ENCODE measurements around the gene METTL1. TPM values are rescaled to one million over a fixed set of nuclear protein-coding genes. Genes with fewer than 3 reads are reported as not detected.
"Not testable (repeated sequence)": the region's sequence is repeated elsewhere in the genome, so short reads cannot be mapped to it uniquely, and the experiment has no call there.

The METTL1 gene
- total RNA-seq, 1 experiment from 2014 or later: 17.9 TPM

DNA sequence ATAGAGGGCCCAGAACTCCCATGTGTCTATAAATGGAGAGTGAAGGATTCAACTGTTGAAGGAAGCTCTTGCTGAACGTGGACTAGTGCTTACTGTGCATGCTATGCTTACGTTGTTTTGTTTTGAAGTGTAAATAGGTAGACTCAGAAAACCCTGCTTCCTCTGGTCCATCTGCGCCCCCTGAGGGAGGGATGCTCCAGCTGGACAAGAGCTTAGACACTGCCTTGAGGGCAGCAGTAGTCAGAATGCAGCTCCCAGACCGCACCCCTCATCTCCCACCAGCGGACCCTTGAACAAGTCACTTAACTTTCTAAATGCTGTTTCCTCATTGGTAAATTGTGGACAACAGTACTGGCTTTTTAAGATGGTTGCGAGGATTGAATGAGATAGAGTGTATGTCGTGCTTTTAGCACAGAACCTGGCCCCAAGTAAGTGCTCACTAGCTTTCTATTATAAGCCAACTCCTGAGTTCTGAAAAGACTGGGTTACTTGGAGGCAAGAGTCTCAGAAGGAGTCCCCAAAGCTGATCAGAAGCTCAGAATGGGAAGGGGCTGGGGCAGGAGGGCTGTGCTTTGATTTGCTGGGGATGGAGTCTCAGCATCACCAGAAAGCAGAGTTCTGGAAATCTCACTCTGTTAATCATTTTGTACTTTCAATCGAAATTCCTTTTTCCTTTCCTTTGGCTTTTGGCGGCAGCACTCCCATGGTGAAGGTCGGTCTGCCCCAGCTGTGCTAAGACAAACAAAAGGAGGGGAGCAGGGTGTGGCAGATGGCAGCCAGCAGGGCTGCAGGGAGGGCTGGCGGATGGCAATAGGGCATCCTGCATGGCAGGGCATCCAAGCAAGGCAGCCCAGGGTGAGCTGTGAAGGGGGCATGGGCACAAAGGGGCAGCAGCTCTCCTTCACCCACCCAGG is 48.9 kb downstream of the METTL1 start:
- intact Hi-C loops (cut with micrococcal nuclease; ENCODE audit: unreplicated experiment): loop anchor here (10.0 kb wide), 1 partner anchor 128 kb away; the partner anchor contains the start of gene PIP4K2C
- BruUV-seq (replicated peaks): no TSS peak

DNA sequence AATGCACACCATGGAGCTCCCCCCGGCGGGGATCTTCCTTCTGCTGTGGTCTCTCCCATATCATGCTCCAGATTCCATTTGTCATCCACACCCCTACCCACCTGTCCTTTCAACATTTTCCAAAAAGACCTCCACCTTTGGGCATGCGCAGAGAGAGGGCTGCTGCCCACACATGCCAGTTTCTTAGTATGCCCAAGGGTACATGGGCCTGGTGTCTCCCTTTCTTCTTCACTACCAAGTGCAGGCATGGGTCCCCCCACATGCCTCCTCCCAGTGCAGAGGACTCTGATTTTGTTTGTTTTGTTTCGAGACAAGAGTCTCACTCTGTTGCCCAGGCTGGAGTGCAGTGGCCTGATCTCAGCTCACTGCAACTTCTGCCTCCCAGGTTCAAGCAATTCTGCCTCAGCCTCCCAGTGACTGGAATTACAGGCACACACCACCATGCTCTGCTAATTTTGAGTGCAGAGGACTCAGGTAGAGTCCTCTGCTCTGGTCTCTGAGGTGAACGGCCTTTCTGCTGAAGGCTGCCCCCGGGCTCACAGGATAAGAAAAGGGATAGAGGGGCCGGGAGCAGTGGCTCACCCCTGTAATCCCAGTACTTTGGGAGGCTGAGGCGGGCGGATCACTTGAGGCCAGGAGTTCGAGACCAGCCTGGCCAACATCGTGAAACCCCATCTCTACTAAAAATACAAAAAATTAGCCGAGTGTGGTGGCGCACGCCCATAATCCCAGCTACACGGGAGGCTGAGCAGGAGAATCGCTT is 49.9 kb downstream of the METTL1 start:
- CTCF ChIA-PET: interaction anchor here (0.7 kb wide), 1 partner anchor 138 kb away, joined by 6 read pairs; no protein-coding TSS in a partner anchor
- H3K9me2 ChIP-seq (ENCODE audit: insufficient read depth); H3F3A ChIP-seq (ENCODE audit: insufficient read depth, low read depth); DNase-seq; H3K4me3 ChIP-seq; H3K27me3 ChIP-seq (ENCODE audit: insufficient read depth, low read depth); H3K36me3 ChIP-seq (ENCODE audit: low read depth); POLR2A ChIA-PET (ENCODE audit: unreplicated experiment); BruUV-seq (replicated peaks); H3K79me2 ChIP-seq (ENCODE audit: low read depth); H3K27ac ChIP-seq; H2AFZ ChIP-seq; H3K9me3 ChIP-seq (ENCODE audit: insufficient read depth, low read depth); H3K4me1 ChIP-seq (replicated peaks; ENCODE audit: insufficient read depth); H3K4me2 ChIP-seq; H4K20me1 ChIP-seq (ENCODE audit: insufficient read depth): not testable (repeated sequence)
- intact Hi-C loops (cut with micrococcal nuclease; ENCODE audit: unreplicated experiment): loop anchor here (10.0 kb wide), 1 partner anchor 127 kb away; the partner anchor contains the start of gene PIP4K2C

More for the DNA sequence above, 48.9 kb downstream of the METTL1 start:
- ChIA-PET POLR2A (ENCODE audit: unreplicated experiment) (no interaction called here), CTCF (interaction anchor here (0.7 kb wide), 1 partner anchor 139 kb away, joined by 6 read pairs; no protein-coding TSS in a partner anchor)
- Histone ChIP-seq H3K27ac (no peak overlapping the region), H3K9me2 (ENCODE audit: insufficient read depth) (no peaks in the 10 kb centered on the region), H3K9me3 (ENCODE audit: insufficient read depth, low read depth) (no peaks in the 10 kb centered on the region), H2AFZ (no peak overlapping the region), H3K4me2 (no peak overlapping the region), H3K36me3 (ENCODE audit: low read depth) (no peaks in the 10 kb centered on the region), H3K79me2 (ENCODE audit: low read depth) (no peaks in the 10 kb centered on the region), H3F3A (ENCODE audit: insufficient read depth, low read depth) (no peaks in the 10 kb centered on the region), H4K20me1 (ENCODE audit: insufficient read depth) (no peaks in the 10 kb centered on the region), H3K4me3 (no peak overlapping the region), H3K4me1 (replicated peaks; ENCODE audit: insufficient read depth) (no peaks in the 10 kb centered on the region), H3K27me3 (ENCODE audit: insufficient read depth, low read depth) (no peaks in the 10 kb centered on the region)
- DNase-seq: no peak
- TF ChIP-seq, protein P1, sequence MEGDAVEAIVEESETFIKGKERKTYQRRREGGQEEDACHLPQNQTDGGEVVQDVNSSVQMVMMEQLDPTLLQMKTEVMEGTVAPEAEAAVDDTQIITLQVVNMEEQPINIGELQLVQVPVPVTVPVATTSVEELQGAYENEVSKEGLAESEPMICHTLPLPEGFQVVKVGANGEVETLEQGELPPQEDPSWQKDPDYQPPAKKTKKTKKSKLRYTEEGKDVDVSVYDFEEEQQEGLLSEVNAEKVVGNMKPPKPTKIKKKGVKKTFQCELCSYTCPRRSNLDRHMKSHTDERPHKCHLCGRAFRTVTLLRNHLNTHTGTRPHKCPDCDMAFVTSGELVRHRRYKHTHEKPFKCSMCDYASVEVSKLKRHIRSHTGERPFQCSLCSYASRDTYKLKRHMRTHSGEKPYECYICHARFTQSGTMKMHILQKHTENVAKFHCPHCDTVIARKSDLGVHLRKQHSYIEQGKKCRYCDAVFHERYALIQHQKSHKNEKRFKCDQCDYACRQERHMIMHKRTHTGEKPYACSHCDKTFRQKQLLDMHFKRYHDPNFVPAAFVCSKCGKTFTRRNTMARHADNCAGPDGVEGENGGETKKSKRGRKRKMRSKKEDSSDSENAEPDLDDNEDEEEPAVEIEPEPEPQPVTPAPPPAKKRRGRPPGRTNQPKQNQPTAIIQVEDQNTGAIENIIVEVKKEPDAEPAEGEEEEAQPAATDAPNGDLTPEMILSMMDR (conservative IDR thresholded peaks at IDR 0.05): no peak
- no peak for TF ChIP-seq EZH2 (IDR thresholded peaks at IDR 0.05; ENCODE audit: low read depth)

DNA sequence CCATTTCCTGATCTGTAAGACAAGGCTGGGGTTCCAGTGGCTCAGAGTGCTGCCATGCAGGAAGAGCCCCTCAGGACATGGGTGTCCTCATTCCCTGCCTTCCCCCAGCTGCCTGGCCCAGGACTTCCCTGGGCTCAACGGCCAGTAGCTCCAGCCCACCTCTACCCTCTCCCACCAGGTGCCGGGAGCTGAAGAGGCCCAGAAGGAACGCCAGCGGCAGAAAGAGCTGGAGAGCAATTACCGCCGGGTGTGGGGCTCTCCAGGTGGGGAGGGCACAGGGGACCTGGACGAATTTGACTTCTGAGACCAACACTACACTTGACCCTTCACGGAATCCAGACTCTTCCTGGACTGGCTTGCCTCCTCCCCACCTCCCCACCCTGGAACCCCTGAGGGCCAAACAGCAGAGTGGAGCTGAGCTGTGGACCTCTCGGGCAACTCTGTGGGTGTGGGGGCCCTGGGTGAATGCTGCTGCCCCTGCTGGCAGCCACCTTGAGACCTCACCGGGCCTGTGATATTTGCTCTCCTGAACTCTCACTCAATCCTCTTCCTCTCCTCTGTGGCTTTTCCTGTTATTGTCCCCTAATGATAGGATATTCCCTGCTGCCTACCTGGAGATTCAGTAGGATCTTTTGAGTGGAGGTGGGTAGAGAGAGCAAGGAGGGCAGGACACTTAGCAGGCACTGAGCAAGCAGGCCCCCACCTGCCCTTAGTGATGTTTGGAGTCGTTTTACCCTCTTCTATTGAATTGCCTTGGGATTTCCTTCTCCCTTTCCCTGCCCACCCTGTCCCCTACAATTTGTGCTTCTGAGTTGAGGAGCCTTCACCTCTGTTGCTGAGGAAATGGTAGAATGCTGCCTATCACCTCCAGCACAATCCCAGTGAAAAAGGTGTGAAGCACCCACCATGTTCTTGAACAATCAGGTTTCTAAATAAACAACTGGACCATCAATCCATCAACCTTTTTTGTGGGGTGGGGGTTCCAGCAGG is 51.0 kb downstream of the METTL1 start:
- DNase-seq: no peak
- no peaks in the 10 kb centered on the region for H4K20me1 ChIP-seq (ENCODE audit: insufficient read depth)
- no peaks in the 10 kb centered on the region for H3K9me3 ChIP-seq (ENCODE audit: insufficient read depth, low read depth)
- H3K79me2 ChIP-seq (ENCODE audit: low read depth): no peaks in the 10 kb centered on the region
- intact Hi-C loops (cut with micrococcal nuclease; ENCODE audit: unreplicated experiment): loop anchor here (10.0 kb wide), 1 partner anchor 126 kb away; the partner anchor contains the start of gene PIP4K2C
- no peaks in the 10 kb centered on the region for H3K4me1 ChIP-seq (replicated peaks; ENCODE audit: insufficient read depth)
- H3K36me3 ChIP-seq (ENCODE audit: low read depth): no peaks in the 10 kb centered on the region
- no peaks in the 10 kb centered on the region for H3F3A ChIP-seq (ENCODE audit: insufficient read depth, low read depth)
- CTCF ChIA-PET: no interaction called here
- no peaks in the 10 kb centered on the region for H3K9me2 ChIP-seq (ENCODE audit: insufficient read depth)
- no peak overlapping the region for H3K27ac ChIP-seq
- TF ChIP-seq EZH2 (IDR thresholded peaks at IDR 0.05; ENCODE audit: low read depth): no peak
- TF ChIP-seq, protein P1 (conservative IDR thresholded peaks at IDR 0.05): no peak
- H2AFZ ChIP-seq: no peak overlapping the region
- H3K27me3 ChIP-seq (ENCODE audit: insufficient read depth, low read depth): no peaks in the 10 kb centered on the region
- no peak overlapping the region for H3K4me2 ChIP-seq
- TSS peak; percentile 39 for BruUV-seq (replicated peaks)
- POLR2A ChIA-PET (ENCODE audit: unreplicated experiment): interaction anchor here (0.6 kb wide), 1 partner anchor 216 kb away, joined by 3 read pairs; no protein-coding TSS in a partner anchor
- H3K4me3 ChIP-seq: no peak overlapping the region

All from PC-9 (cell line).